ENCODE results near the gene NHSL2. TPM values are rescaled to one million over a fixed set of nuclear protein-coding genes. Genes with fewer than 3 reads are reported as not detected.

NHSL2 gene
- total and polyA plus RNA-seq, 8 donors: 7.0 to 15.3 (median 9.5) TPM

- intact Hi-C loops (cut with DNase I): no loop called here
These were observed 99.1 kb downstream of the NHSL2 start for GRCh38 chrX:72009731-72010130.

GRCh38 chrX:72011734-72012133 is 101.1 kb downstream of the NHSL2 start:
- ATAC-seq: no peak
- H3K27me3 ChIP-seq: peaks cover 0 to 21% of the 10 kb centered on the region in 2 donors
- no peak overlapping the region for H3K4me3 ChIP-seq
- DNase-seq: no peak
- no peaks in the 10 kb centered on the region for H3K4me1 ChIP-seq
- intact Hi-C loops (cut with DNase I): no loop called here
- no peaks in the 10 kb centered on the region for H3K36me3 ChIP-seq
- H3K9me3 ChIP-seq: no peaks in the 10 kb centered on the region
- no peak for TF ChIP-seq CTCF (IDR thresholded peaks at IDR 0.05)
- no peak overlapping the region for H3K27ac ChIP-seq

More at GRCh38 chrX:72009731-72010130, 99.1 kb downstream of the NHSL2 start:
- H3K4me3 ChIP-seq: no peak overlapping the region
- H3K27ac ChIP-seq: no peak overlapping the region
- ATAC-seq (no peak), DNase-seq (no peak)
- no peak for TF ChIP-seq CTCF (IDR thresholded peaks at IDR 0.05)
- H3K4me1 ChIP-seq: no peaks in the 10 kb centered on the region
- H3K27me3 ChIP-seq: peaks cover 0 to 8% of the 10 kb centered on the region in 2 donors
- H3K9me3 ChIP-seq: no peaks in the 10 kb centered on the region
- no peaks in the 10 kb centered on the region for H3K36me3 ChIP-seq

GRCh38 chrX:72015383-72015782 is 104.7 kb downstream of the NHSL2 start:
- Histone ChIP-seq H3K4me1 (peaks cover 0 to 4% of the 10 kb centered on the region in 2 donors), H3K9me3 (no peaks in the 10 kb centered on the region), H3K27me3 (peaks cover 0 to 30% of the 10 kb centered on the region in 2 donors), H3K4me3 (no peak overlapping the region), H3K27ac (no peak overlapping the region), H3K36me3 (no peaks in the 10 kb centered on the region)
- intact Hi-C loops (cut with DNase I): loop anchor here in 1 of 2 donors (5.0 kb wide), 1 partner anchor 112 kb away; no protein-coding TSS in a partner anchor
- no peak for DNase-seq
- no peak for ATAC-seq
- no peak for TF ChIP-seq CTCF (IDR thresholded peaks at IDR 0.05)

GRCh38 chrX:72016881-72017783 is 106.5 kb downstream of the NHSL2 start:
- DNase-seq (no peak), ATAC-seq (no peak)
- peaks cover 0 to 4% of the 10 kb centered on the region in 2 donors for H3K4me1 ChIP-seq
- intact Hi-C loops (cut with DNase I): loop anchor here in 1 of 2 donors (5.0 kb wide), 1 partner anchor 110 kb away; no protein-coding TSS in a partner anchor
- H3K27ac ChIP-seq: no peak overlapping the region
- H3K27me3 ChIP-seq: peaks cover 0 to 30% of the 10 kb centered on the region in 2 donors
- no peak for TF ChIP-seq CTCF (IDR thresholded peaks at IDR 0.05)
- H3K4me3 ChIP-seq: no peak overlapping the region
- no peaks in the 10 kb centered on the region for H3K9me3 ChIP-seq
- no peaks in the 10 kb centered on the region for H3K36me3 ChIP-seq

Measured in left lung (tissue), 10 donors.